Astrocyte (in vitro differentiated cells and primary cell): Measurements from ENCODE around the gene SCN8A. TPM values are rescaled to one million over a fixed set of nuclear protein-coding genes. Genes with fewer than 3 reads are reported as not detected.
"Not testable (repeated sequence)": the region's sequence is repeated elsewhere in the genome, so short reads cannot be mapped to it uniquely, and the experiment has no call there.

Source experiments
- DNase-seq: peaks from one replicate; pipeline ENCODE4 v3.0.0-alpha.2; 2010; ENCODE audit warnings: low read depth
- FAIRE-seq: peaks from 2 replicates; lab custom pipeline; 2011; peaks lifted over from hg19 to GRCh38; lab: Jason Lieb, UNC
- H2AFZ ChIP-seq: 2 replicates; pipeline ENCODE4 v1.6.0; 2012; ENCODE audit warnings: low read depth, low read length, inconsistent platforms
- H3K27ac ChIP-seq: 2 replicates; pipeline ENCODE4 v1.5.1; 2011; ENCODE audit warnings: low read depth, low read length, inconsistent platforms
- H3K27me3 ChIP-seq: 2 replicates; pipeline ENCODE4 v1.6.0; 2011; ENCODE audit warnings: low read length, inconsistent platforms; ENCODE audit not compliant: insufficient read depth
- H3K36me3 ChIP-seq: 2 replicates; pipeline ENCODE4 v1.5.1; 2011; ENCODE audit warnings: low read length, inconsistent platforms; ENCODE audit not compliant: insufficient read depth
- H3K4me1 ChIP-seq: 2 replicates; pipeline ENCODE4 v1.5.1; 2011; ENCODE audit warnings: low read length, inconsistent platforms; ENCODE audit not compliant: insufficient read depth
- H3K4me2 ChIP-seq: 2 replicates; pipeline ENCODE4 v1.6.0; 2012; ENCODE audit warnings: low read length, inconsistent platforms
- H3K4me3 ChIP-seq: 2 replicates; pipeline ENCODE4 v1.5.1; 2011; ENCODE audit warnings: low read depth, mild to moderate bottlenecking, low read length, inconsistent platforms; ENCODE audit not compliant: insufficient read depth
- H3K79me2 ChIP-seq: 2 replicates; pipeline ENCODE4 v1.6.0; 2012; ENCODE audit warnings: mild to moderate bottlenecking, low read length, inconsistent platforms; ENCODE audit not compliant: insufficient read depth
- H3K9ac ChIP-seq: 2 replicates; pipeline ENCODE4 v1.6.0; 2012; ENCODE audit warnings: mild to moderate bottlenecking, low read length, inconsistent platforms
- H3K9me3 ChIP-seq: 2 replicates; pipeline ENCODE4 v1.5.1; 2012; ENCODE audit warnings: low read depth, mild to moderate bottlenecking, low read length, inconsistent platforms; ENCODE audit not compliant: insufficient read depth
- H4K20me1 ChIP-seq: 2 replicates; pipeline ENCODE4 v1.6.0; 2012; ENCODE audit warnings: low read length, inconsistent platforms; ENCODE audit not compliant: insufficient read depth
- H3K27ac Mint-ChIP-seq: one replicate; pipeline ENCODE4 v1.8.0; 2021; ENCODE audit warnings: mild to moderate bottlenecking, mixed read lengths; ENCODE audit not compliant: unreplicated experiment
- H3K27me3 Mint-ChIP-seq: one replicate; pipeline ENCODE4 v1.8.0; 2021; ENCODE audit warnings: low read depth, mixed read lengths; ENCODE audit not compliant: unreplicated experiment
- H3K36me3 Mint-ChIP-seq: one replicate; pipeline ENCODE4 v1.8.0; 2021; ENCODE audit warnings: low read depth, mixed read lengths; ENCODE audit not compliant: unreplicated experiment
- H3K4me1 Mint-ChIP-seq: one replicate; pipeline ENCODE4 v1.8.0; 2021; ENCODE audit warnings: low read depth, mixed read lengths; ENCODE audit not compliant: unreplicated experiment
- H3K4me3 Mint-ChIP-seq: one replicate; pipeline ENCODE4 v1.8.0; 2021; ENCODE audit warnings: mild to moderate bottlenecking, moderate library complexity, mixed read lengths; ENCODE audit not compliant: unreplicated experiment
- H3K9me3 Mint-ChIP-seq: one replicate; pipeline ENCODE4 v1.8.0; 2021; ENCODE audit warnings: mild to moderate bottlenecking, mixed read lengths; ENCODE audit not compliant: unreplicated experiment
- CTCF ChIP-seq: IDR thresholded peaks from 2 replicates; pipeline ENCODE4 v1.5.1; 2011; ENCODE audit warnings: low read depth, mild to moderate bottlenecking, inconsistent platforms, low read length, moderate library complexity; ENCODE audit not compliant: insufficient read depth
- EZH2 ChIP-seq: IDR thresholded peaks from 2 replicates; pipeline ENCODE4 v1.6.1; 2012; ENCODE audit warnings: mild to moderate bottlenecking, low read length, inconsistent platforms; ENCODE audit not compliant: insufficient read depth
- total RNA-seq: library from RNA; stranded (reverse); gene quantifications from 2 replicates; pipeline ENCODE4 v1.2.1, GENCODE V29; 2021

Gene SCN8A
- total RNA-seq, 1 donor from 2014 or later, result 6.5 TPM

GRCh38 chr12:51829011-51829481 is 238.0 kb downstream of the SCN8A start:
- Histone ChIP-seq H3K9me3 (no peaks in the 10 kb centered on the region), H3K9ac (no peak overlapping the region), H3K27ac (no peak overlapping the region), H2AFZ (no peak overlapping the region), H4K20me1 (peaks cover 5% of the 10 kb centered on the region), H3K4me2 (no peak overlapping the region), H3K4me1 (peaks cover 8% of the 10 kb centered on the region), H3K27me3 (peaks cover 11% of the 10 kb centered on the region), H3K36me3 (no peaks in the 10 kb centered on the region), H3K79me2 (no peaks in the 10 kb centered on the region), H3K4me3 (no peak overlapping the region)
- DNase-seq, result no peak
- Mint-ChIP-seq H3K4me3 (no peak overlapping the region), H3K4me1 (peaks cover 15% of the 10 kb centered on the region), H3K27ac (no peak overlapping the region), H3K9me3 (no peaks in the 10 kb centered on the region), H3K36me3 (peaks cover 2% of the 10 kb centered on the region), H3K27me3 (peaks cover 9% of the 10 kb centered on the region)
- TF ChIP-seq CTCF (no peak), EZH2 (no peak)
- no peak for FAIRE-seq

DNA sequence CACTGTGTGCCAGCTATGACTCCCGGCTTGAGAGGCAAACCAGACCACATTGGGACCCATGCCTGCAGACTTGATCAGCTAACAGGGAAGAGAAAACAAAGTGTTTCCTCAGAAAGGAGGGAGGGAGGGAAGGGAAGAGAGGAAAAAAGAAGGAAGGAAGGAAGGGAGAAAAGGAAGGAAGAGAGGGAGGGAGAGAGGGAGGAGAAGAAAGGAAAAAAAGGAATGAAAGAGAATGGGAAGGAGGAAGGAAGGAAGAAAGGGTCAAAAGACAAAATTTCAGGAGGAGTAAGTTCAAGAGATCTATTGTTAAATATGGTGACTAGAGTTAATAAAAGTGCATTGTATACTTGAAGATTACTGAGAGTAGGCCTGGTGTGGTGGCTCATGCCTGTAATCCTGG is 238.6 kb downstream of the SCN8A start:
- H3K27me3 Mint-ChIP-seq, result peaks cover 9% of the 10 kb centered on the region
- no peak for DNase-seq
- H3K4me1 Mint-ChIP-seq, result peaks cover 15% of the 10 kb centered on the region
- TF ChIP-seq EZH2, result no peak
- no peak for TF ChIP-seq CTCF
- H3K9me3 Mint-ChIP-seq, result no peaks in the 10 kb centered on the region
- Histone ChIP-seq H3K4me2 (no peak overlapping the region), H3K4me3 (no peak overlapping the region), H3K79me2 (no peaks in the 10 kb centered on the region), H3K9ac (no peak overlapping the region), H4K20me1 (no peaks in the 10 kb centered on the region), H2AFZ (no peak overlapping the region), H3K4me1 (peaks cover 8% of the 10 kb centered on the region), H3K9me3 (no peaks in the 10 kb centered on the region), H3K27me3 (peaks cover 14% of the 10 kb centered on the region), H3K36me3 (no peaks in the 10 kb centered on the region), H3K27ac (no peak overlapping the region)
- no peak overlapping the region for H3K4me3 Mint-ChIP-seq
- H3K27ac Mint-ChIP-seq, result no peak overlapping the region
- no peak for FAIRE-seq
- peaks cover 2% of the 10 kb centered on the region for H3K36me3 Mint-ChIP-seq

GRCh38 chr12:51831817-51832216 is 240.8 kb downstream of the SCN8A start:
- not testable (repeated sequence) for H3K4me2 ChIP-seq, FAIRE-seq, H3K4me3 Mint-ChIP-seq, H3K9me3 Mint-ChIP-seq, H3K27ac Mint-ChIP-seq, DNase-seq, H3K27ac ChIP-seq, H2AFZ ChIP-seq, H3K4me1 ChIP-seq, H3K27me3 Mint-ChIP-seq, H3K36me3 ChIP-seq, H3K36me3 Mint-ChIP-seq, H3K79me2 ChIP-seq, H4K20me1 ChIP-seq, H3K9ac ChIP-seq, H3K4me3 ChIP-seq, H3K9me3 ChIP-seq
- peaks cover 19% of the 10 kb centered on the region for H3K27me3 ChIP-seq
- H3K4me1 Mint-ChIP-seq, result peaks cover 21% of the 10 kb centered on the region
